Smooth muscle cell (in vitro differentiated cells): ENCODE measurements around the gene SH2D3A. TPM values are rescaled to one million over a fixed set of nuclear protein-coding genes. Genes with fewer than 3 reads are reported as not detected.

ENCODE experiments used
- DNase-seq: peaks from one replicate; lab custom pipeline; 2025; ENCODE audit not compliant: unreplicated experiment; lab: John Stamatoyannopoulos, UW
- H2AFZ ChIP-seq: fragments of 200-600 bp; sonication (generic); 2 replicates; pipeline ENCODE4 v1.6.0; 2016; ENCODE audit warnings: antibody characterized with exemption, low read depth, mild to moderate bottlenecking
- H3F3A ChIP-seq: fragments of 200-600 bp; sonication (generic); 2 replicates; pipeline ENCODE4 v1.6.0; 2017; ENCODE audit warnings: antibody characterized with exemption, low read depth
- H3K27ac ChIP-seq: fragments of 200-600 bp; sonication (generic); 2 replicates; pipeline ENCODE4 v1.5.1; 2016; ENCODE audit warnings: low read depth, mild to moderate bottlenecking
- H3K27me3 ChIP-seq: fragments of 200-600 bp; sonication (generic); 2 replicates; pipeline ENCODE4 v1.6.1; 2016; ENCODE audit warnings: low read depth, mild to moderate bottlenecking
- H3K36me3 ChIP-seq: fragments of 200-600 bp; sonication (generic); 2 replicates; pipeline ENCODE4 v1.5.1; 2016; ENCODE audit warnings: low read depth
- H3K4me1 ChIP-seq: fragments of 200-600 bp; sonication (generic); 2 replicates; pipeline ENCODE4 v1.5.1; 2016; ENCODE audit warnings: low read depth
- H3K4me2 ChIP-seq: fragments of 200-600 bp; sonication (generic); 2 replicates; pipeline ENCODE4 v1.6.0; 2016; ENCODE audit warnings: mild to moderate bottlenecking
- H3K4me3 ChIP-seq: fragments of 200-600 bp; sonication (generic); 2 replicates; pipeline ENCODE4 v1.5.1; 2016; ENCODE audit warnings: mild to moderate bottlenecking
- H3K79me2 ChIP-seq: fragments of 200-600 bp; sonication (generic); 2 replicates; pipeline ENCODE4 v1.6.0; 2016; ENCODE audit warnings: low read depth, mild to moderate bottlenecking
- H3K9ac ChIP-seq: fragments of 200-600 bp; sonication (generic); 2 replicates; pipeline ENCODE4 v1.6.0; 2016; ENCODE audit warnings: low read depth
- H3K9me3 ChIP-seq: fragments of 200-600 bp; sonication (generic); replicated peaks from 2 replicates; pipeline ENCODE4 v1.5.1; 2016; ENCODE audit warnings: low read depth
- H4K20me1 ChIP-seq: fragments of 200-600 bp; sonication (generic); 2 replicates; pipeline ENCODE4 v1.6.0; 2016; ENCODE audit warnings: low read depth
- WGBS: methylation state at CpG from one replicate; pipeline ENCODE4 v1.1.7; 2016; ENCODE audit warnings: low lambda C conversion rate; 5-methylcytosine and 5-hydroxymethylcytosine counted together
- polyA plus RNA-seq: library from polyadenylated mRNA; unstranded; fragments of >200 nt; fragmentation: Nextera tagmentation; extraction: Ambion mirVana; gene quantifications from 2 replicates; pipeline ENCODE4 v1.2.1, GENCODE V29; 2016
- total RNA-seq: library from RNA; depleted of rRNA; stranded (reverse); fragments of >200 nt; gene quantifications from 2 replicates; pipeline ENCODE4 v1.2.3, GENCODE V29; 2014
- TF ChIP-seq, protein P1 (sequence below): fragments of 200-600 bp; sonication (generic); IDR thresholded peaks from 2 replicates; pipeline ENCODE4 v1.5.1; 2017; ENCODE audit warnings: borderline replicate concordance, mild to moderate bottlenecking, antibody characterized with exemption; ENCODE audit not compliant: insufficient read depth, poor library complexity, severe bottlenecking

The SH2D3A gene
- total and polyA plus RNA-seq, 2 experiments from 2014 or later = 6.2 to 9.3 TPM

- H3K4me1 ChIP-seq = no peaks in the 10 kb centered on the region
- H4K20me1 ChIP-seq = no peaks in the 10 kb centered on the region
- no peak overlapping the region for H3K27ac ChIP-seq
- H3F3A ChIP-seq = no peaks in the 10 kb centered on the region
- no peak overlapping the region for H2AFZ ChIP-seq
- WGBS = 96% methylated on average over 22 of the region's 22 CpGs
- TF ChIP-seq, protein P1, sequence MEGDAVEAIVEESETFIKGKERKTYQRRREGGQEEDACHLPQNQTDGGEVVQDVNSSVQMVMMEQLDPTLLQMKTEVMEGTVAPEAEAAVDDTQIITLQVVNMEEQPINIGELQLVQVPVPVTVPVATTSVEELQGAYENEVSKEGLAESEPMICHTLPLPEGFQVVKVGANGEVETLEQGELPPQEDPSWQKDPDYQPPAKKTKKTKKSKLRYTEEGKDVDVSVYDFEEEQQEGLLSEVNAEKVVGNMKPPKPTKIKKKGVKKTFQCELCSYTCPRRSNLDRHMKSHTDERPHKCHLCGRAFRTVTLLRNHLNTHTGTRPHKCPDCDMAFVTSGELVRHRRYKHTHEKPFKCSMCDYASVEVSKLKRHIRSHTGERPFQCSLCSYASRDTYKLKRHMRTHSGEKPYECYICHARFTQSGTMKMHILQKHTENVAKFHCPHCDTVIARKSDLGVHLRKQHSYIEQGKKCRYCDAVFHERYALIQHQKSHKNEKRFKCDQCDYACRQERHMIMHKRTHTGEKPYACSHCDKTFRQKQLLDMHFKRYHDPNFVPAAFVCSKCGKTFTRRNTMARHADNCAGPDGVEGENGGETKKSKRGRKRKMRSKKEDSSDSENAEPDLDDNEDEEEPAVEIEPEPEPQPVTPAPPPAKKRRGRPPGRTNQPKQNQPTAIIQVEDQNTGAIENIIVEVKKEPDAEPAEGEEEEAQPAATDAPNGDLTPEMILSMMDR = no peak
- H3K9ac ChIP-seq = no peak overlapping the region
- no peaks in the 10 kb centered on the region for H3K36me3 ChIP-seq
- no peak for DNase-seq
- no peaks in the 10 kb centered on the region for H3K9me3 ChIP-seq
- H3K4me3 ChIP-seq = no peak overlapping the region
- no peaks in the 10 kb centered on the region for H3K27me3 ChIP-seq
- H3K4me2 ChIP-seq = no peak overlapping the region
- H3K79me2 ChIP-seq = no peaks in the 10 kb centered on the region
Observed at GRCh38 chr19:6754136-6754535, 13.1 kb downstream of the SH2D3A start.

DNA sequence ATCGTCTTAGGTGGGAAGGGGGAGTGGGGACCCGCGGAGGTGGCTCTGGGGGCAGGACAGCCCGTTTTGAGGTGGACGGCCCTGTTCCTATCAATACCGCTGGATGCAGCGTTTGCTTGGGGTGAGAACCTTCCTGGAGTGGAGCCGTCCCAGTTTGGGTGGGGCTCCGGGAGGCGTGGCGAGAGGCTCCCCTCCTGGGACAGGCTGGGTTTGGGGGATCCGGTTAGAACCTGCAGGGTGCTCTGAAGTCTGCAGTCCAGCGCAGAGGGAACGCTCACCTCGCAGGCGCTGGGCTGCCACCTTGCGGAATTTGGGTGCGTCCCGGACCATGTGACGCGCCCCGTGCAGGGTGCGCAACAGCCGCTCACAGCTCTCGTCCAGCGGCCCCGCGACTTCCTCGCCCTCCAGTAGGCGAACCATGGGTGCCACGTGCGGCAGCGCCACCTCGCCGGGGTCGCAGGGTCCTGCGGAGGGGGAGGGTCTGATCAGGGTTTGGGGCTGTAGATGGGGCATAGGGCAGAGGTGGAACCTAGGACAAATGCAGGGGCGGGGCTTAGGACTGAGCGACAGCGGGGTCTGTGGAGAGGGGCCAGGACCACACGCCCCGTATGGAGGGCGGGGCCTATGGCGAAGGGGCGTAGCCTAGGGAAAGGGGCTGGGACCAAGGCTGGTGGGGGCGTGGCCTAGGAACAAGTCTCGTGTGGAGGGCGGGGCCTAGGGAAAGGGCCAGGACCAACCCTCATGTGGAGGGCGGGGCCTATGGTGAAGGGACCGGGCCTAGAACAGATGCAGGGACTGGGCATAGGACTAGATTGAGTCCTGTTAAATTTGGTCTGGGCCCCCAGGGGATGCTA is 13.8 kb downstream of the SH2D3A start:
- TF ChIP-seq, protein P1 = no peak
- H3K4me2 ChIP-seq = peak overlapping the region; percentile 57
- H2AFZ ChIP-seq = no peak overlapping the region
- peak overlapping the region; percentile 25 for H3K4me3 ChIP-seq
- H3K36me3 ChIP-seq = no peaks in the 10 kb centered on the region
- no peaks in the 10 kb centered on the region for H3K9me3 ChIP-seq
- H3K9ac ChIP-seq = no peak overlapping the region
- peaks cover 7% of the 10 kb centered on the region for H4K20me1 ChIP-seq
- no peaks in the 10 kb centered on the region for H3K4me1 ChIP-seq
- no peaks in the 10 kb centered on the region for H3K27me3 ChIP-seq
- no peak overlapping the region for H3K27ac ChIP-seq
- no peak for DNase-seq
- no peaks in the 10 kb centered on the region for H3K79me2 ChIP-seq
- peaks cover 5% of the 10 kb centered on the region for H3F3A ChIP-seq
- 12% methylated on average over 44 of the region's 50 CpGs for WGBS

- peaks cover 8% of the 10 kb centered on the region for H4K20me1 ChIP-seq
Observed at GRCh38 chr19:6752256-6753177, 14.7 kb downstream of the SH2D3A start.

More at GRCh38 chr19:6752256-6753177, 14.7 kb downstream of the SH2D3A start:
- H3K27ac ChIP-seq = no peak overlapping the region
- peaks cover 4% of the 10 kb centered on the region for H3K36me3 ChIP-seq
- H3K79me2 ChIP-seq = no peaks in the 10 kb centered on the region
- no peaks in the 10 kb centered on the region for H3K27me3 ChIP-seq
- TF ChIP-seq, protein P1 = no peak
- H3K9me3 ChIP-seq = no peaks in the 10 kb centered on the region
- H3F3A ChIP-seq = peaks cover 5% of the 10 kb centered on the region
- no peak overlapping the region for H3K9ac ChIP-seq
- H3K4me1 ChIP-seq = no peaks in the 10 kb centered on the region
- 47% methylated on average over 48 of the region's 50 CpGs for WGBS
- peak overlapping the region; percentile 25 for H3K4me3 ChIP-seq
- peak overlapping the region; percentile 57 for H3K4me2 ChIP-seq
- H2AFZ ChIP-seq = no peak overlapping the region
- no peak for DNase-seq
